CD1c-positive myeloid dendritic cell (primary cell): Measurements from ENCODE around the gene XPOT.
"Not testable (repeated sequence)": the region's sequence is repeated elsewhere in the genome, so short reads cannot be mapped to it uniquely, and the experiment has no call there.

Experiments
- DNase-seq: peaks from one replicate; pipeline ENCODE4 v3.0.0-alpha.2; 2016; ENCODE audit errors: extremely low spot score

XPOT gene, protein sequence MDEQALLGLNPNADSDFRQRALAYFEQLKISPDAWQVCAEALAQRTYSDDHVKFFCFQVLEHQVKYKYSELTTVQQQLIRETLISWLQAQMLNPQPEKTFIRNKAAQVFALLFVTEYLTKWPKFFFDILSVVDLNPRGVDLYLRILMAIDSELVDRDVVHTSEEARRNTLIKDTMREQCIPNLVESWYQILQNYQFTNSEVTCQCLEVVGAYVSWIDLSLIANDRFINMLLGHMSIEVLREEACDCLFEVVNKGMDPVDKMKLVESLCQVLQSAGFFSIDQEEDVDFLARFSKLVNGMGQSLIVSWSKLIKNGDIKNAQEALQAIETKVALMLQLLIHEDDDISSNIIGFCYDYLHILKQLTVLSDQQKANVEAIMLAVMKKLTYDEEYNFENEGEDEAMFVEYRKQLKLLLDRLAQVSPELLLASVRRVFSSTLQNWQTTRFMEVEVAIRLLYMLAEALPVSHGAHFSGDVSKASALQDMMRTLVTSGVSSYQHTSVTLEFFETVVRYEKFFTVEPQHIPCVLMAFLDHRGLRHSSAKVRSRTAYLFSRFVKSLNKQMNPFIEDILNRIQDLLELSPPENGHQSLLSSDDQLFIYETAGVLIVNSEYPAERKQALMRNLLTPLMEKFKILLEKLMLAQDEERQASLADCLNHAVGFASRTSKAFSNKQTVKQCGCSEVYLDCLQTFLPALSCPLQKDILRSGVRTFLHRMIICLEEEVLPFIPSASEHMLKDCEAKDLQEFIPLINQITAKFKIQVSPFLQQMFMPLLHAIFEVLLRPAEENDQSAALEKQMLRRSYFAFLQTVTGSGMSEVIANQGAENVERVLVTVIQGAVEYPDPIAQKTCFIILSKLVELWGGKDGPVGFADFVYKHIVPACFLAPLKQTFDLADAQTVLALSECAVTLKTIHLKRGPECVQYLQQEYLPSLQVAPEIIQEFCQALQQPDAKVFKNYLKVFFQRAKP

DNA sequence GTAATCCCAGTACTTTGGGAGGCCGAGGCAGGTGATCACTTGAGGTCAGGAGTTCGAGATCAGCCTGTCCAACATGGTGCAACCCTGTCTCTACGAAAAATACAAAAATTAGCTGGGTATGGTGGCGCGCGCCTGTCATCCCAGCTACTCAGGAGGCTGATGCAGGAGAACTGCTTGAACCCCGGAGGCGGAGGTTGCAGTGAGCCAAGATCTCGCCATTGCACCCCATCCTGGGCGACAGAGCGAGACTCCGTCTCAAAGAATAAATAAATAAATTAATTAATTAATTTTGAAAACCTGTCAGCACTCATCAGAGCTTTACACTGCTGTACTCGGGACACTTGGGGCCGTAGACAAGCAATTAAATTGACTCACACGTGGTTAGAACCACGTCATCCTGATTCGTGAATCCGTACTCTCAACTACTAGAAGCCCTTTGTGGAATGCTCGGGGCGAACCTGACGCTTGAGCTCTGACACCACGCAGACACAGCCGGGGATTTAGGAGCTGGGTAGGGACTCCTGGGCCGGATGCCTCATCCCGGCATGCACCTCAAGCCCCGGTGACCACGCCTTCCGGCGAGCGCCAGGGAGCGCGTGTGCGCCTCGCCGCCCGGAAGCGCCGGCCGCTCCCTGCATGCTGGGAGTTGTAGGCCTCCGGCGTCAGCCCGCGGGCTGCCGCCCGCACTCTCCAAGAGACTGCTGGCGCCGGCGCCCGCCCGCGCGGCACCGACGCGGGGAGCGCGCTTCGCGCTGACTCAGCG is at the start of gene XPOT:
XPOT (plus strand) TSS at position 686 of the 763 bp plus-strand sequence. CDS start 5,644 bp downstream, outside the sequence.
- peak; percentile 97 for DNase-seq

DNA sequence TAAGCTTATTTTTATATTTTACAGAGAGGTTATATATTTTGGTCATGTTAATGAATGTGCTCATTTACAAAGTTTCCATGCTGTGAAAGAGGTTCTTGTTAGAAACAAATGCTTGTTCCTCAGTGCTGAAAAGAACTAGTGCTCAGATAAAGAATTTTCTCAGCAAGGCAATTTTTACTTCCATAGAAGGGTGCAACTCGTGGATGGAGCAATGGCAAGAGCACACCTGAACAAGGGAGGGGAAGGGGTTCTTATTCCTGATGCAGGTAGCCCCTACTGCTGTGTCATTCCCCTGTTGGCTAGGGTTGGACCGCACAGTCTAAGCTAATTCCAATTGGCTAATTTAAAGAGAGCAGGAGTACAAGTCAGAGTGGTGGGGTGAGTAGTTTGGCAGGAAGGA is 48.0 kb upstream of the XPOT start:
- not testable (repeated sequence) for DNase-seq

DNA sequence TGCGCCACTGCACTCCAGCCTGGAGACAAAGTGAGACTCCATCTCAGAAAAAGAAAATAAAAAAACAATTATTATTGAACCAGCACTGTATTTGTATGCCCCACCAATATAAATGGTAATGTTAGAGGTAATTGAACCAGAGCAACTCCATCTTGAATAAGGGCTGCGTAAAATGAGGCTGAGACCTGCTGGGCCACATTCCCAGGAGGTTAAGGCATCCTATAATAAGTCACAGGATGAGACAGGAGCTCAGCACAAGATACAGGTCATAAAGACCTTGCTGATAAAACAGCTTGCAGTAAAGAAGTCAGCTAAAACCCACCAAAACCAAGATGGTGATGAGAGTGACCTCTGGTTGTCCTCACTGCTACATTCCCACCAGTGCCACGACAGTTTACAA is 43.0 kb upstream of the XPOT start:
- not testable (repeated sequence) for DNase-seq

DNA sequence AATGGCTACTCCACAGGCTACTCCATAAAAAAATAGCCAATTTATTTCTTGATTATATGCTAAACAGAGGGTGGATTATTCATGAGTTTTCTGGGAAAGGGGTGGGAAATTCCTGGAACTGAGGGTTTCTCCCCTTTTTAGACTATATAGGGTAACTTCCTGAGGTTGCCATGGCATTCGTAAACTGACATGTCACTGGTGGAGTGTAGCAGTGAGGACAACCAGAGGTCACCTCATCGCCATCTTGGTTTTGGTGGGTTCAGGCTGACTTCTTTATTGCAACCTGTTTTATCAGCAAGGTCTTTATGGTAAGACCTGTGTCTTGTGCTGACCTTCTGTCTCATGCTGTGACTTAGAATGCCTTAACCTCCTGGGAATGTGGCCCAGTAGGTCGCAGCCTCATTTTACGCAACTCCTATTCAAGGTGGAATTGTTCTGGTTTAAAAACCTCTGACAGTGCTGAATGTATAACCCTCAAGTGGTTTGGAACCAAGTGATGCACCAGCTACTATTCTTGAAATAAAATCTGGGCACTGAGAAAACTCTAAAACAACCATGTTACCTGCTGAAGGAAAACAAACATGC is 41.4 kb upstream of the XPOT start:
- no peak for DNase-seq

DNA sequence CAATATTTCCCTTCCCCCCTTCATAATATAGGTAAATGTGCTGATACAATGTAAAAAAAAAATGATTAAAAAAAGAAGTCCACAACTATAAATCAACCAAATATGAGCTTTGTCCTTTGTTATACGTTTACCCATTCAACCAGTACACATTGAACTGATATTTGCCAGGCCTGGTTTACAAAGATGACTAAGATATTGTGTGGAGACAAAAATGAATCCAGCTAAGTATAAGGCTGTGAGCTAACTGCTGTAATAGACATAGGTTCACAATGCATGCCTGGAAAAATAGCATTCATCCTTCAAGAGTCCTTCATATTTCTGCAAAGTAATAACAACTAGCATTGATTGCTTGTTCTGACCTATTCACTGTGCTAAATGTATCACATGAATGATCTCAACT is 20.5 kb upstream of the XPOT start:
- DNase-seq: no peak

DNA sequence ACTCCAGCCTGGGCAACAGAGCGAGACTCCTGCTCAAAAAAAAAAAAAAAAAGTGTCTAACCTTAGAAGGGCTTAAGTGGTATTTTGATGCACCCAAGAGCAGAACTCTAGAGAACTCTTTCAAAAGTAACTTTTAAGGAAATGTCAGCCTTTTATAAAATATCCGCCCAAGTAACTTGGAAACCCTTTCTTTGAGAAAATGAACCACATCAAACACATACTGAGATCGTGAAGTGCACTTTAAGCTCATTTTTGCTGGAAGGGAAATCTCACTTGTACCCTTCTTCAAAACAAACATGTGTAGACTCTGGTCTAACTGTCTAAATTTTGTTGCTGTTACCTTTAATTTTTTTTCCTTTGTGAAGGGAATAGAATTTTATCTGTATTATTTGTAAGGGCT is 19.2 kb upstream of the XPOT start:
- DNase-seq: peak; percentile 30

DNA sequence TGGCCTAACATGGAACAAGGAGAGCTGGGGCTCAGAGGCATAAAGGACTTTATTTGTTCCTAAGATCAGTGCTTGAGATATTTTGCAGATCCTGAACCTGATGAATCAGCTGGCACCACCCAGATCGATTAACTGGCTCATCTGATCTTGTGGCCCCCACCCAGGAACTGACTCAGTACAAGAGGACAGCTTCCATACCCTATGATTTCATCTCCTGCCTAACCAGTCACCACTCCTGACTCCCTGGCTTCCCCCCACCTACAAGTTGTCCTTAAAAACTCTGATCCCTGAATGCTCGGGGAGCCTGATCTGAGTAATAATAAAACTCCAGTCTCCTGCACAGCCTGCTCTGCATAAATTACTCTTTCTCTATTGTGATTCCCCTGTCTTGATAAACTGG is 18.7 kb upstream of the XPOT start:
- DNase-seq: no peak

DNA sequence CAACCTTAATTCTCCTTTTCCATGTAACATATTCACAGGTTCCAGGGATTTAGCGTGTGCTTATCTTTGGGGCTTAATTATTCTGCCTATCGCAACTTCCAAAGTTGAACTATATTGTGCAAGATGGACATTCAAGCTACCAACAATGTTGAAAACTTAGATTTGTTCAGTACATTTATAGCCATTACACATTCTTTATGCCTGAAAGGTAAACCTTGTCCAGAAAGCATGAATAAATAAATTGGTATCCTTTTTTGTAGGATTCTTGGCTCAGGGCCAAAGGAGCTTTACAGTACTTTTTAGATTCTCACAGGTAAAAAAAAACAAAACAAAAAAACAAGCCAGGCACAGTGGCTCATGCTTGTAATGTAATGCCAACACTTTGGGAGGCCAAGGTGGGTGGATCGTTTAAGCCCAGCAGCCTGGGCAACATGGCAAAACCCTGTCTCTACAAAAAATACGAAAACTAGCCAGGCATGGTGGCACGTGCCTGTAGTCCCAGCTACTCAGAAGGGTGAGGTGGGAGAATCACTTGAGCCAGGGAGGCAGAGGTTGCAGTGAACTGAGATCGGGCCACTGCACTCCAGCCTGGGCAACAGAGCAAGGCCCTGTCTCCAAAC is 16.9 kb upstream of the XPOT start:
- DNase-seq: no peak

DNA sequence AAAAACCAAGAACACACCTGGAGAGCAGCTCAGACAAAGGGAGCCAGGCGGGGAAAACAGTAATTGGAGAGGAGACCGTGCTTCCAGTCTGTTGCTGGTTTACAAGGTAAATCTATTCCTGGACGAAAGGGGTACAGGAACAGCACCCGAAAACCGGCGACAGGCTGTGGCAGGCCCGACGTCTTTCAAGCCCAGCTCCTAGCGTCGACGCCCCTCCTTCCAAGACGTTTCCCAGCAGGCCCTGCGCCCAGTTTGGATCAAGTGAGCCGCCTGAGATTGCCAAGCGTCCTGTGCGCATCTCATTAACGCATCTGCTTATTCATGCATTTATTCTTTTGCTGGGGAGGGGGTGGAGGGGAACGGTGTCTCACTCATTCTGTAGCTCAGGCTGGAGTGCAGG is 15.0 kb upstream of the XPOT start:
- no peak for DNase-seq

DNA sequence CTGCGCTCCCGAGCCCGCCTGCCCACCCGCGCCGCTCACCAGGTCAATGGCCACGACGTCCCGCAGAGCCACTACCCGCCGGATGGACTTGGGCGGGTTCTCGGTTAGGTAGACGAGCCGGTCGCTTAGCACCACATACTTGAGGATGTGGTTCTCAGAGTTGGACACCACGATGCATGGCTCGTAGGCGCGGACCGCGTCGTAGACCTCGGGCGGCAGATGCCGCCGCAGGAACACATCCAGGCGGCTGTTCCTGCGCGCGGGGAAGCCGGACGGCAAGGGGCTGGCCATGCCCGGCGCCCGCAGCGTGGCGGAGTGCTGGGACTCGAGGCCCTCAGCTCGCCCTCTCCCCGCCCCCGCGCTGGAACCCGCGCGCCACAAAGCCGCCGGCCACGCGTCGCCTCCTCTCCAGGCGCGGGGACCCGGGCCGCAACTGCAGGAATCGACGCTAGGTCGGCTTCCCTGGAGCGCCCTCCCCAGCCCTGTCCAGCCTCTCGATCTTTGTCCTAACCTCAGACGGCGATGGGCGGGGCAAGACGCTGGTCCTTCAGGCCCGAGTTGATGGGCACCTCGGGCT is 13.8 kb upstream of the XPOT start, which contains the start of gene C12orf56:
C12orf56 (minus strand) TSS at position 484 of the 577 bp plus-strand sequence; CDS start at position 291, 193 bp downstream.
- DNase-seq: peak; percentile 7

DNA sequence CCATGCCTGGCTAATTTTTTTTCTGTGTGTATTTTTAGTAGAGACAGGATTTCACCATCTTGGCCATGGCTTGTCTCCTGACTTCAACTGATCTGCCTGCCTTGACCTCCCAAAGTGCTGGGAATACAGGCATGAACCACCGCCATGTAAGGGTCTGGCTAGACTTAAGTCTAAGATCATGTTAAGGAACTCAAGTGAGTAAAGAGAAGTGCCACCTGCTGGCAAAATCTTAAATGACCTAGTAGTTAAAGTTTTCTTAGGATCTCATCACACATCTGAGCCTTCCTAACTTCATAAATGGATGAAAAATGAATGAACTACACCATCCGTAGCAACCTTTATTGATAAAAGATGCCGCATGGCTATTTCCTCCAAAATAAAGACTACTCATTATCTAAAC is 12.0 kb upstream of the XPOT start:
- peak; percentile 61 for DNase-seq

DNA sequence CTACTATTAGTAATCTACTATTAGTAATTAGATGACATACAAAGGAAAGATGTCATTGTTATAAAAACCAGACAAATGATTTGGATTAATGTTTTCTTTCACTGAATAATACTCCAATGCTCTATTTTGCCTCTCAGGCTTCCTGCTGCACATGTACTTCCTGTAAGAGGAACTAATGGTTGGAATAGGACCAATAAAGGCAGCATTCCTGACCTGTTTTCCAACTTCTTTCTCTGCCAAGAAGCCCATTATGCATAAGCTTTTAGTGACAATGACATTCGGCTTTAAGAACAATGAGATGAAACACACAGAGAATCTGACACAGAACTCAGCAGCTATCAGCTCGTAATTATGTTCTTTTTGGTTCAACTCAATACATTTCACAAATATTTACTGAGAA is 8.5 kb upstream of the XPOT start:
- no peak for DNase-seq

DNA sequence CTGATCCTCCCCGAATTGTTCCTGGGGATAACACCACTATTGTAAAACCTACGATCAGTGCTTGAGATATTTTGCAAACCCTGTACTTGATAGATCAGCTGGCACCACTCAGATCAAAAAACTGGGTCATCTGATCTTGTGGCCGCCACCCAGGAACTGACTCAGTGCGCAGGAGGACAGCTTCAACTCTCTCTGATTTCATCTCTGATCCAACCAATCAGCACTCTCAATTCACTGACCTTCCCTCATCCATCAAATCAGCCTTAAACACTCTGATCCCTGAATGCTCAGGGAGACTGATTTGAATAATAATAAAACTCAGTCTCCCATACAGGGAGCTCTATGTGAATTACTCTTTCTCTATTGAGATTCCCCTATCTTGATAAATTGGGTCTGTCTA is 4.2 kb upstream of the XPOT start:
- no peak for DNase-seq

DNA sequence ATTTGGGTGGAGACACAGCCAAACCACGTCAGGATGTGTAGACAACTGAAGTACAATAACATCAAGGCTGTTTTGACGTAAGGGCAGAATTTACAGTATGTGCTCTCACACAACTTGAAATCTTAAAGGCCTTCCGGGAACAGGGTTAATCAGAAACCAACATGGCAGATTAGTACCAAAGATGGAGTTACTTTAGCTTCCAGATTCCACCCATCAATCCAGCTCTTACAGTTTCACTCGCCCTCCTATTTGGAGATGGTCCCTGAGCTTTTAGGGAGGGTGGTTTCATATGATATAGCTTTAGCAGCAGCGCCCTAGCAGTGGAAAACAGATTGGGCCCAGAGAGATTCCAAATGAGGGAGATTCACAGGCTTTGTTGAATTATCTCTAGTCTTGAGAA is 2.0 kb upstream of the XPOT start:
- no peak for DNase-seq

DNA sequence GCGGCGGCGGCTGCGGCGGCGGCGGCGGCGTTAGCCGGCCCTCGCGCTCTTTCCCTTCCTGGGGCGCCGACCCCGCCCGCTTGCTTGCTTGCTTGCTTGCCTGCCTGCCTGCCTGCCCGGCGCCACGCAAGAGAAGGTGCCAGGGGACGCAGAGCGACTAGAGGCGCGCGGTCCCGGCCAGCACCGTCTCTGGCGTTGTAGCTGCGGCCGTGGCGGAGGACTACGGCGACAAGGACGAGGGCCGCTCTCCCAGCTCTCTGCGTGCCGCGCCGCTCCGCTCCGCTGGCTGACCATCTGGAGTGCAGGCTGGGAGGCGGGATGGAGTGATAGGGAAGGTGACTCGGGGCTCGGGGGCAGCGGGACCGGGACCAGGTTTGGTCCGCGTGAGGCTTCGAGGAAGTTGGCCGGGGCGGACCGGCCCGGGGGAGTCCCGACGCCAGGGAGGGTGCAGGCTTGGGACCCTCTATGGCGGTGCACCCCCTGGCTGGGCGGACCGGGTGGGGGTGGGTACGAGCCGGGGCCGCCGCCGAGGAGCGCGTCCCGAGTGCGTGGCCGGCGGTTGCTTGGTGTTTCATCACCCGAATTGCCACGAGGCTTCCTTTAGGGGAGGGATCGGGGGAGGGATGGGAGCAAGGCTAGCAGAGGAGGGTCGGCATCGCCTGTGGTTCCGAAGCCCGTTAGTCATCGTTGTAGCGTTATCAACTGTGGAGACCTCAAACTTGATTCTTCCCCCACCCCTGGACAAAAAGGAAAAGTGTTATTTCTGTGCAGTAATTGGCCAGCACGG is 471 bp downstream of the XPOT start:
- peak; percentile 56 for DNase-seq

DNA sequence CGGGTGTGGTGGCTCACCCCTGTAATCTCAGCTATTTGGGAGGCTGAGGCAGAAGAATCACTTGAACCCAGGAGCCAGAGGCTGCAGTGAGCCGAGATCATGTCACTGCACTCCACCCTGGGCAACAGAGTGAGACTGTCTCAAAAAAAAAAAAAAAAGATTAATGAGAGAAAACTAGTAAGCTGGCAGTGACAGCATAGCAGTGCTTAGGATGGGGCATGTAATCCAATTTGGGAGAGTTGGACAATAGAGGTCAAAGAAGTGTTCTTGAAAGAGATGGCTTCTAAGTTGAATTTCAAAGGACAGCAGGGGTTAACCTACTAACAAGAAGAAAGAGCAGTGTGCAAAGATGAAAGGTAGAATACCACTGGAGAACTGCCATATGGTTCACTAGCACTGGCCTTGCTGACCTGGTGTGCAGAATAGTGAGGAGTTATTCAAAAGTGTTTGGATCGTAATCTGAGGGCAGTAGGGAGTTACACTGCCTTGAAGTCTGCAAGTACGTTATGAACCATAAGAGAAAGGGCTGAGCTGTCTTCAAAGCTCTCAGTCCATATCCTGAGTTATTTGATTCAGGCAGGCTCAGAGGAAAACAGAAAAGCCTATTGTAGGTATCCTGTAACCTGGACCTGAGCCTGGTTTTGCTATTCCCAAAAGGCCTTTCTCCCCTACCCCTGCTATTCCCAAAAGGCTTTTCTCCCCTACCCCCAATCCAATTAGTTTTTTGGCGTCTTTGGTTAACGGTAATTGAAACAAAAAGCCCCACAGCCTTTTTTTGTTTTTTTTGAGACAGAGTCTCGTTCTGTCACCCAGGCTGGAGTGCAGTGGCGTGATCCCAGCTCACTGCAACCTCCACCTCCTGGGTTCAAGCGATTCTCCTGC is 3.4 kb downstream of the XPOT start:
- DNase-seq: no peak

DNA sequence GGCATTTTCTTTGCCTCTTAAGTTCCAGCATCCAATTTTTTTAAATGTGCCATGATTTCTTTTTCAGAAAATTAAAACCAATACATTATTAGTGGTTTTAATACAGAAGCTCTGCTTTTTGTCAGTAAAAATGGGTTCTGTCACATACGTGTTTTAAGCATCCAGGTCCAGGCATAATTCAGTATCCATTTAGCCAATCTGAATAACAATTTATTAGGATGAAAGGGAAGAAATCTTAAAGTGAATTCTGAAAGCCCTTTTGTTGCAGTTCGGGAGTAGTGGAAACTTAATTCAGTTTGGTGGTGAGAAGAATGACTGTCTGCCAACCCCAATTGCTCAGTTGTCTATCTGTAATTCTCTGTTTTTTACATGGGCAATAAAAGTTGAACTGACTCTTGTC is 7.2 kb downstream of the XPOT start:
- no peak for DNase-seq

DNA sequence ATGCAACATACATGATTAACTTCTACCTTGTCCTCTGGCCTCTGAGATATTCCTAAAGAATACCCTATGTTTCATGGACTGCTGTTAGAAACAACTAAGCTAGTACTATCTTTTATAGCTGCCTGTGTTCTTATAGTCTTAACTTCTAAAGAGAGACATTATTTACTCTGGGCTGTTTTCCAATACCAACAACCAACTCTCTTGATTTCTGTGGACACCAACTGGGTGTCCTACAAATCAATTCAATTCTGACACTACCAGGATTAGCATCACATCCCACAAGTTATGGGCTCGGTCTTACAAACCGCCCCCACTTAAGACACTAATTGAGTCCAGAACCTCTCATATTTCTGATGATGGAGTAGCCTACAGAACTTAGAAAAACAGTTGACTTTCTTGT is 8.3 kb downstream of the XPOT start:
- DNase-seq: no peak

DNA sequence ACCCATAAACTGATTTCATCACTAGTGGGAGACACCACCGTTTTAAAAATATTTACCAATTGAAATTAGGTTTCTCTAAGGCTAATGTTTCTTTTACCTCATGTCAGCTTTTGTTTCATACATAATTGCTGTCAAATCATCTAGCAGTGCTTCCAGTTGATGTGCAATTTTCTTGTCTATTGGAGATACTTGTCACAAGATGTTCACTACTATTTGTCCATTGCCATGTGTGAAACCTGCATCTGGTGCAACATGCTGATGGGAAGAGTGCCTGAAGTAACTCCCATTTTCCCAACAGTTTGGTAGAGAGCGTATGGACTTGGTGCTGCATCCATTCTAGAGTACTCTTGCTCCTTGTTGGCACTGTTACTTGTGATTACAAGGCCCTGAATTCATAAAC is 9.7 kb downstream of the XPOT start:
- DNase-seq: no peak
